K562 (cell line): ENCODE data around the gene POLA1. TPM values are rescaled to one million over a fixed set of nuclear protein-coding genes. Genes with fewer than 3 reads are reported as not detected.

ENCODE experiments used
- ATAC-seq: fragments of 200-7000 bp; cut with Tn5 transposase; 3 replicates; pipeline ENCODE4 v1.9.1; 2020; ENCODE audit warnings: moderate library complexity
- BruUV-seq: library from RNA; stranded (reverse); fragments of 400-500 nt; replicated peaks from 2 replicates; lab custom pipeline; 2021; lab: Mats Ljungman, UMichigan
- CTCF ChIA-PET: fragments of 300-600 bp; formaldehyde crosslinking; extraction: SDS; loops from one replicate; lab custom pipeline; 2021; ENCODE audit warnings: low intra/inter-chr PET ratio; lab: Yijun Ruan, JAX
- POLR2A ChIA-PET: fragments of 300-600, 350-650 bp; sonication (Branson Sonifier 250); formaldehyde crosslinking; extraction: SDS; loops from one replicate; lab custom pipeline; 2021; ENCODE audit warnings: antibody characterized with exemption, inconsistent platforms; lab: Yijun Ruan, JAX
- DNase-seq, 4 experiments: peaks; one replicate each; pipeline versions ENCODE4 v3.0.0 to v3.0.0-alpha.2; 2011 to 2018; ENCODE audit warnings: low spot score in 3 of 4, mixed read lengths in 3 of 4; ENCODE audit errors: extremely low read depth in 1 of 4
- FAIRE-seq: peaks from 2 replicates; lab custom pipeline; 2011; peaks lifted over from hg19 to GRCh38; lab: Jason Lieb, UNC
- H2AFZ ChIP-seq: 2 replicates; pipeline ENCODE4 v1.6.0; 2011; ENCODE audit warnings: low read depth, low read length, control low read depth, inconsistent platforms
- H3K27ac ChIP-seq: fragments of 200-600 bp; 3 replicates; pipeline ENCODE4 v1.8.0; 2011; ENCODE audit warnings: low read depth, mild to moderate bottlenecking, control low read depth, inconsistent platforms, low read length, moderate library complexity, mixed read lengths; ENCODE audit errors: extremely low read depth
- H3K27me3 ChIP-seq, 2 experiments: fragments of 300-600 bp in 1 of 2; 2 replicates in 1 of 2; 3 replicates in 1 of 2; pipeline versions ENCODE4 v1.6.0 to v1.8.0; 2011; ENCODE audit warnings: inconsistent platforms in 2 of 2, low read length in 2 of 2, mild to moderate bottlenecking in 1 of 2, mixed read lengths in 1 of 2, moderate library complexity in 1 of 2; ENCODE audit not compliant: control insufficient read depth in 2 of 2, insufficient read depth in 2 of 2
- H3K36me3 ChIP-seq: fragments of 300-600 bp; 3 replicates; pipeline ENCODE4 v1.8.0; 2011; ENCODE audit warnings: mild to moderate bottlenecking, low read length, inconsistent platforms; ENCODE audit not compliant: control insufficient read depth, insufficient read depth
- H3K4me1 ChIP-seq, 2 experiments: fragments of 200-600 bp in 1 of 2; replicated peaks in 1 of 2; 2 replicates in 1 of 2; 3 replicates in 1 of 2; pipeline versions ENCODE4 v1.5.1 to v1.8.0; 2011; ENCODE audit warnings: inconsistent platforms in 2 of 2, low read length in 2 of 2, mild to moderate bottlenecking in 1 of 2, mixed read lengths in 1 of 2, moderate library complexity in 1 of 2; ENCODE audit not compliant: control insufficient read depth in 2 of 2, insufficient read depth in 2 of 2
- H3K4me2 ChIP-seq: 2 replicates; pipeline ENCODE4 v1.6.1; 2011; ENCODE audit warnings: low read length, control low read depth, inconsistent platforms, mixed read lengths; ENCODE audit not compliant: insufficient read depth
- H3K4me3 ChIP-seq: fragments of 200-600 bp; sonication (generic), shearing (Covaris generic); 2 replicates; pipeline ENCODE4 v1.5.1; 2016; ENCODE audit warnings: control low read depth, inconsistent platforms
- H3K79me2 ChIP-seq: fragments of 200-600 bp; 3 replicates; pipeline ENCODE4 v1.8.0; 2011; ENCODE audit warnings: low read length, inconsistent platforms; ENCODE audit not compliant: control insufficient read depth, insufficient read depth
- H3K9ac ChIP-seq, 2 experiments: 2 replicates each; pipeline versions ENCODE4 v1.6.0 to v1.6.1; 2011; ENCODE audit warnings: low read depth in 2 of 2, low read length in 2 of 2, control low read depth in 1 of 2, inconsistent platforms in 1 of 2, mild to moderate bottlenecking in 1 of 2, mixed read lengths in 1 of 2; ENCODE audit not compliant: insufficient read depth in 1 of 2
- H3K9me1 ChIP-seq: one replicate; pipeline ENCODE4 v1.6.0; 2011; ENCODE audit warnings: inconsistent platforms, mild to moderate bottlenecking, low read length, moderate library complexity; ENCODE audit not compliant: control insufficient read depth, insufficient read depth
- H3K9me3 ChIP-seq: replicated peaks from 2 replicates; pipeline ENCODE4 v1.5.1; 2011; ENCODE audit warnings: low read depth, low read length, inconsistent platforms; ENCODE audit not compliant: control insufficient read depth, insufficient read depth
- H4K20me1 ChIP-seq: replicated peaks from 2 replicates; pipeline ENCODE4 v1.6.1; 2011; ENCODE audit warnings: low read length, inconsistent platforms, mixed read lengths; ENCODE audit not compliant: control insufficient read depth, insufficient read depth
- BHLHE40 ChIP-seq: IDR thresholded peaks from 2 replicates; pipeline ENCODE4 v1.6.1; 2011; ENCODE audit warnings: low read length, improper control_type of control experiment
- CC2D1A ChIP-seq: fragments of 450-650 bp; IDR thresholded peaks from 2 replicates; pipeline ENCODE4 v1.6.1; 2017; ENCODE audit warnings: mild to moderate bottlenecking
- CHD2 ChIP-seq: IDR thresholded peaks from 2 replicates; pipeline ENCODE4 v1.6.1; 2011; ENCODE audit warnings: low read depth, low read length
- CTBP1 ChIP-seq: fragments of 450-650 bp; IDR thresholded peaks from 2 replicates; pipeline ENCODE4 v1.6.1; 2016; ENCODE audit warnings: borderline replicate concordance
- ESRRA ChIP-seq: fragments of 450-650 bp; IDR thresholded peaks from 2 replicates; pipeline ENCODE4 v1.6.1; 2014; ENCODE audit warnings: low read depth, mild to moderate bottlenecking, moderate library complexity, borderline replicate concordance
- FOXJ3 ChIP-seq: sonication (generic); formaldehyde crosslinking; IDR thresholded peaks from 2 replicates; pipeline ENCODE4 v1.4.0; 2020; ENCODE audit warnings: mild to moderate bottlenecking, missing genetic modification reagents
- GABPA ChIP-seq: fragments of 200-800 bp; sonication (Bioruptor generic); conservative IDR thresholded peaks from 2 replicates; pipeline ENCODE4 v1.6.1; 2016; ENCODE audit warnings: low read depth, missing genetic modification characterization, missing compliant biosample characterization
- GTF2F1 ChIP-seq: IDR thresholded peaks from 2 replicates; pipeline ENCODE4 v1.6.1; 2011; ENCODE audit warnings: low read depth, low read length, improper control_type of control experiment
- KDM1A ChIP-seq, 2 experiments: fragments of 450-650 bp; IDR thresholded peaks; 2 replicates each; pipeline ENCODE4 v1.6.1; 2016; ENCODE audit warnings: mild to moderate bottlenecking in 2 of 2
- KDM5B ChIP-seq: fragments of 200-600 bp; sonication (generic); IDR thresholded peaks from 2 replicates; pipeline ENCODE4 v1.6.1; 2012; ENCODE audit warnings: low read depth, mild to moderate bottlenecking, moderate library complexity, low read length, control low read depth, inconsistent platforms; ENCODE audit not compliant: insufficient replicate concordance
- KLF6 ChIP-seq: fragments of 250-450 bp; sonication (Bioruptor Pico); IDR thresholded peaks from 2 replicates; pipeline ENCODE4 v1.4.0; 2020; ENCODE audit warnings: mild to moderate bottlenecking, moderate library complexity, borderline replicate concordance
- NCOA6 ChIP-seq: fragments of 450-650 bp; IDR thresholded peaks from 2 replicates; pipeline ENCODE4 v1.6.1; 2017; ENCODE audit warnings: mild to moderate bottlenecking
- NFE2L1 ChIP-seq: fragments of 450-650 bp; IDR thresholded peaks from 2 replicates; pipeline ENCODE4 v1.6.1; 2016; ENCODE audit warnings: missing genetic modification characterization, low read depth, mild to moderate bottlenecking, missing compliant biosample characterization, moderate library complexity, borderline replicate concordance
- PRDM10 ChIP-seq: fragments of 450-650 bp; IDR thresholded peaks from 2 replicates; pipeline ENCODE4 v1.6.1; 2018; ENCODE audit not compliant: partially characterized antibody
- RFX7 ChIP-seq: fragments of 250-450 bp; sonication (Bioruptor Pico); IDR thresholded peaks from 2 replicates; pipeline ENCODE4 v1.5.1; 2021; ENCODE audit warnings: mild to moderate bottlenecking
- SRSF9 ChIP-seq: fragments of 200-400 bp; formaldehyde crosslinking; IDR thresholded peaks from 2 replicates; pipeline ENCODE4 v1.6.1; 2017; ENCODE audit warnings: low read depth, low read length, borderline replicate concordance
- TAF1 ChIP-seq: IDR thresholded peaks from 2 replicates; pipeline ENCODE4 v1.6.1; 2011; ENCODE audit warnings: mild to moderate bottlenecking, low read length, moderate library complexity; ENCODE audit not compliant: insufficient read depth, control insufficient read depth, severe bottlenecking; ENCODE audit errors: extremely low read depth
- ZNF282 ChIP-seq: sonication (generic); formaldehyde crosslinking; IDR thresholded peaks from 2 replicates; pipeline ENCODE4 v1.8.1; 2023; ENCODE audit warnings: missing genetic modification reagents
- WGBS: fragments of 100-300 bp; shearing (Covaris generic); methylation state at CpG from one replicate; pipeline ENCODE4 v1.1.6; 2016; ENCODE audit warnings: low coverage, mixed read lengths; ENCODE audit not compliant: insufficient coverage; ENCODE audit errors: missing lambda C conversion rate; 5-methylcytosine and 5-hydroxymethylcytosine counted together
- in situ Hi-C: fragments of 300-500 bp; cut with MboI; formaldehyde crosslinking; loops from 4 replicates; pipeline ENCODE4 v1.15.0; 2018; ENCODE audit warnings: inconsistent platforms, mixed read lengths
- intact Hi-C: fragments of 100-400 bp; cut with micrococcal nuclease; formaldehyde crosslinking; loops from 2 replicates; pipeline ENCODE4 v1.14.2; 2022
- polyA plus RNA-seq, 8 experiments: library from polyadenylated mRNA; depleted of rRNA in 4 of 8; stranded (reverse) in 5 of 8; unstranded in 3 of 8; fragments of >200 nt; fragmentation: Nextera tagmentation in 2 of 8; fragmentation: Illumina TruSeq in 1 of 8; extraction: Ambion mirVana in 2 of 8; extraction: Trizol in 1 of 8; gene quantifications; 2 replicates each; pipeline versions ENCODE4 v1.2.1 to v1.2.3, GENCODE V29; 2011 to 2014; ENCODE audit warnings: inconsistent platforms in 1 of 8, missing spikeins in 1 of 8
- total RNA-seq, 7 experiments: library from RNA; depleted of rRNA in 6 of 7; stranded (reverse); fragments of >200 nt in 6 of 7; fragmentation: Illumina TruSeq in 2 of 7; extraction: Trizol in 2 of 7; gene quantifications; 2 replicates each; pipeline versions ENCODE4 v1.2.1 to v1.2.3, GENCODE V29; 2011 to 2021; ENCODE audit warnings: low replicate concordance in 1 of 7
- TF ChIP-seq, protein P1 (sequence below): sonication (generic); formaldehyde crosslinking; IDR thresholded peaks from 2 replicates; pipeline ENCODE4 v1.8.0; 2022; ENCODE audit warnings: mild to moderate bottlenecking, missing genetic modification reagents
- TF ChIP-seq, protein P2 (sequence below): IDR thresholded peaks from 2 replicates; pipeline ENCODE4 v1.6.1; 2011; ENCODE audit not compliant: insufficient read length; ENCODE audit errors: extremely low read depth

Gene POLA1
- total and polyA plus RNA-seq, 9 of the 15 experiments (the other 6 are each of a cell fraction or from before 2014, with no cell fraction given): 8.6 to 48.4 (median 27.4) TPM

- Histone ChIP-seq H3K4me3 (no peak overlapping the region), H3K36me3 (no peaks in the 10 kb centered on the region), H3K27me3 (no peaks in the 10 kb centered on the region)
- intact Hi-C loops (no loop called here), in situ Hi-C loops (no loop called here)
- FAIRE-seq: no peak
- POLR2A ChIA-PET: no interaction called here
- TF ChIP-seq, protein P1, sequence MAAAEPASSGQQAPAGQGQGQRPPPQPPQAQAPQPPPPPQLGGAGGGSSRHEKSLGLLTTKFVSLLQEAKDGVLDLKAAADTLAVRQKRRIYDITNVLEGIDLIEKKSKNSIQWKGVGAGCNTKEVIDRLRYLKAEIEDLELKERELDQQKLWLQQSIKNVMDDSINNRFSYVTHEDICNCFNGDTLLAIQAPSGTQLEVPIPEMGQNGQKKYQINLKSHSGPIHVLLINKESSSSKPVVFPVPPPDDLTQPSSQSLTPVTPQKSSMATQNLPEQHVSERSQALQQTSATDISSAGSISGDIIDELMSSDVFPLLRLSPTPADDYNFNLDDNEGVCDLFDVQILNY: no peak
- TF ChIP-seq KDM5B (no peak), FOXJ3 (CRISPR knock-in tag) (no peak), CC2D1A (no peak), CTBP1 (no peak), KDM1A (IDR thresholded peaks at IDR 0.05) (no peak), GTF2F1 (no peak), CHD2 (no peak), SRSF9 (no peak), BHLHE40 (no peak), RFX7 (CRISPR knock-in tag) (no peak), PRDM10 (no peak), KLF6 (CRISPR knock-in tag) (no peak), ESRRA (no peak), TAF1 (no peak), ZNF282 (CRISPR knock-in tag) (no peak), NFE2L1 (tag) (no peak), GABPA (no peak), NCOA6 (no peak)
- TF ChIP-seq, protein P2, sequence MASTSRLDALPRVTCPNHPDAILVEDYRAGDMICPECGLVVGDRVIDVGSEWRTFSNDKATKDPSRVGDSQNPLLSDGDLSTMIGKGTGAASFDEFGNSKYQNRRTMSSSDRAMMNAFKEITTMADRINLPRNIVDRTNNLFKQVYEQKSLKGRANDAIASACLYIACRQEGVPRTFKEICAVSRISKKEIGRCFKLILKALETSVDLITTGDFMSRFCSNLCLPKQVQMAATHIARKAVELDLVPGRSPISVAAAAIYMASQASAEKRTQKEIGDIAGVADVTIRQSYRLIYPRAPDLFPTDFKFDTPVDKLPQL: no peak
- TF ChIP-seq, all 486 proteins: peak for 0
- CTCF ChIA-PET: no interaction called here
- no peak overlapping the region for H3K4me2 ChIP-seq
- no TSS peak for BruUV-seq
- no peak for ATAC-seq
- H4K20me1 ChIP-seq: no peaks in the 10 kb centered on the region
- WGBS: 100% methylated on average over 1 of the region's 1 CpG
- no peak overlapping the region for H3K27ac ChIP-seq
- no peak overlapping the region for H3K9ac ChIP-seq
- H3K9me3 ChIP-seq: no peaks in the 10 kb centered on the region
- no peak overlapping the region for H2AFZ ChIP-seq
- no peaks in the 10 kb centered on the region for H3K9me1 ChIP-seq
- no peak for DNase-seq
- H3K4me1 ChIP-seq: no peaks in the 10 kb centered on the region
- H3K79me2 ChIP-seq: no peaks in the 10 kb centered on the region
These were observed 271.7 kb downstream of the POLA1 start for GRCh38 chrX:24965372-24965771.
